ENCODE measurements around the gene CPPED1.

Gene CPPED1

GRCh38 chr16:12739738-12740137 lies 63.9 kb downstream of the CPPED1 start:
- H3K27ac ChIP-seq (ENCODE audit: low read length), result no peak overlapping the region
- H3K9me3 ChIP-seq (ENCODE audit: control insufficient read depth, insufficient read depth, low read length), result no peaks in the 10 kb centered on the region
- 100% methylated on average over 1 of the region's 3 CpGs for WGBS (ENCODE audit: insufficient coverage, insufficient read length)
- H3K4me3 ChIP-seq (ENCODE audit: low read length), result no peak overlapping the region
- H3K36me3 ChIP-seq (ENCODE audit: control insufficient read depth, insufficient read depth, low read length), result no peaks in the 10 kb centered on the region
- no peaks in the 10 kb centered on the region; the same call in 1 of the 2 replicates for H3K27me3 ChIP-seq (ENCODE audit: control insufficient read depth, insufficient read depth, low read length)
- no peak for DNase-seq (ENCODE audit: low read depth, low spot score)
- 0 out of 2 replicates have a peak, but pooled peaks cover 1% of the 10 kb centered on the region for H3K4me1 ChIP-seq (ENCODE audit: control insufficient read depth, insufficient read depth, low read length)

GRCh38 chr16:12737563-12737962 lies 66.1 kb downstream of the CPPED1 start:
- no peaks in the 10 kb centered on the region for H3K36me3 ChIP-seq (ENCODE audit: control insufficient read depth, insufficient read depth, low read length)
- H3K27me3 ChIP-seq (ENCODE audit: control insufficient read depth, insufficient read depth, low read length), result no peaks in the 10 kb centered on the region; the same call in 1 of the 2 replicates
- H3K9me3 ChIP-seq (ENCODE audit: control insufficient read depth, insufficient read depth, low read length), result no peaks in the 10 kb centered on the region
- no peak overlapping the region for H3K4me3 ChIP-seq (ENCODE audit: low read length)
- H3K4me1 ChIP-seq (ENCODE audit: control insufficient read depth, insufficient read depth, low read length), result 0 out of 2 replicates have a peak, but pooled peaks cover 1% of the 10 kb centered on the region
- no peak for DNase-seq (ENCODE audit: low read depth, low spot score)
- no peak overlapping the region for H3K27ac ChIP-seq (ENCODE audit: low read length)
- no CpG with 5 or more reads among the region's 6 CpGs for WGBS (ENCODE audit: insufficient coverage, insufficient read length)

- Histone ChIP-seq H3K9me3 (ENCODE audit: control insufficient read depth, insufficient read depth, low read length) (no peaks in the 10 kb centered on the region), H3K27me3 (ENCODE audit: control insufficient read depth, insufficient read depth, low read length) (no peaks in the 10 kb centered on the region; the same call in 1 of the 2 replicates), H3K4me3 (ENCODE audit: low read length) (no peak overlapping the region), H3K36me3 (ENCODE audit: control insufficient read depth, insufficient read depth, low read length) (no peaks in the 10 kb centered on the region), H3K4me1 (ENCODE audit: control insufficient read depth, insufficient read depth, low read length) (0 out of 2 replicates have a peak, but pooled peaks cover 1% of the 10 kb centered on the region), H3K27ac (ENCODE audit: low read length) (no peak overlapping the region)
- WGBS (ENCODE audit: insufficient coverage, insufficient read length), result no CpG with 5 or more reads among the region's 2 CpGs
- no peak for DNase-seq (ENCODE audit: low read depth, low spot score)
Measured at GRCh38 chr16:12735805-12736204, 67.9 kb downstream of the CPPED1 start.

DNA sequence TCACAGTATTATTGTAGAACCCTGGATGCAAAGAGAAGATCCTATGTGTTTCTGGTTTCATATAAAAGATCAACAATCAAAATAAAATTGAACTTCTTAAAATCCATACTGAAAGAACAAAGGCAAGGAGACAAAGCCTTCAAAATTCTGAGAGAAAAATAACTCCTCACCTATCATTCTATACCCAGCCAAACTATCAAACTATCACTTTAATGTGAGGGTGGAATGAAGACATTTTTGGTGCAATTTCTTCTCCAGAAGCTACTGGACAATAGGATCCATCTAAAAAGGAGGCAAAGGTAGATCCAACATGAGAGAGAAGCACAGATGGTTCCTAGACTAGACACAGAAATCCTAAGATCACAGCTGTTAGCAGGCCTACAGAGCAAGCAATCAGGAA lies 71.1 kb downstream of the CPPED1 start:
- Histone ChIP-seq H3K27ac (ENCODE audit: low read length) (no peak overlapping the region), H3K4me3 (ENCODE audit: low read length) (no peak overlapping the region), H3K9me3 (ENCODE audit: control insufficient read depth, insufficient read depth, low read length) (no peaks in the 10 kb centered on the region), H3K4me1 (ENCODE audit: control insufficient read depth, insufficient read depth, low read length) (no peaks in the 10 kb centered on the region), H3K27me3 (ENCODE audit: control insufficient read depth, insufficient read depth, low read length) (no peaks in the 10 kb centered on the region; the same call in 1 of the 2 replicates), H3K36me3 (ENCODE audit: control insufficient read depth, insufficient read depth, low read length) (no peaks in the 10 kb centered on the region)
- DNase-seq (ENCODE audit: low read depth, low spot score), result no peak

DNA sequence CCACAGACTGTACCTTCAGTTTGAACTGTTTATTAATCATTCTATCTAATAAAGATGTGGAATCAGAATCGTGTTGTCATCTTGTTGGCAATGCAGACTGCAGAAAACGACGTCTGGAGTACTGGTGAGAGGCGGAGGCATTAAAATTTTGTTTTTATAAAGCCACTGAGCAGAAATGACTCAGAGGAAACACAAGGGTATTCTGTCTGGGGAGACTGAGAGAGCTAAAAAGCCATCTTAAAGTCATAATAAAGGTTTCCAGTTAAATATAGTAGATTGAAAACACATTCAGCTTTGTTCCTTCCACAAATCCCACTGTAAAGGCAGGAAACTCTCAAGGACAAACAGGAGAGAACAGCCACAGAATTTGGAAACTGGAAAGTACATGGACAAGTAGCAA lies 74.2 kb downstream of the CPPED1 start:
- H3K9me3 ChIP-seq (ENCODE audit: control insufficient read depth, insufficient read depth, low read length), result no peaks in the 10 kb centered on the region
- no CpG with 5 or more reads among the region's 4 CpGs for WGBS (ENCODE audit: insufficient coverage, insufficient read length)
- no peaks in the 10 kb centered on the region for H3K4me1 ChIP-seq (ENCODE audit: control insufficient read depth, insufficient read depth, low read length)
- no peaks in the 10 kb centered on the region for H3K36me3 ChIP-seq (ENCODE audit: control insufficient read depth, insufficient read depth, low read length)
- no peak overlapping the region for H3K4me3 ChIP-seq (ENCODE audit: low read length)
- no peak overlapping the region for H3K27ac ChIP-seq (ENCODE audit: low read length)
- H3K27me3 ChIP-seq (ENCODE audit: control insufficient read depth, insufficient read depth, low read length), result no peaks in the 10 kb centered on the region
- no peak for DNase-seq (ENCODE audit: low read depth, low spot score)

GRCh38 chr16:12728469-12728868 lies 75.2 kb downstream of the CPPED1 start:
- no peaks in the 10 kb centered on the region for H3K4me1 ChIP-seq (ENCODE audit: control insufficient read depth, insufficient read depth, low read length)
- H3K4me3 ChIP-seq (ENCODE audit: low read length), result no peak overlapping the region
- no peaks in the 10 kb centered on the region for H3K27me3 ChIP-seq (ENCODE audit: control insufficient read depth, insufficient read depth, low read length)
- H3K36me3 ChIP-seq (ENCODE audit: control insufficient read depth, insufficient read depth, low read length), result no peaks in the 10 kb centered on the region
- H3K27ac ChIP-seq (ENCODE audit: low read length), result no peak overlapping the region
- no peaks in the 10 kb centered on the region for H3K9me3 ChIP-seq (ENCODE audit: control insufficient read depth, insufficient read depth, low read length)
- WGBS (ENCODE audit: insufficient coverage, insufficient read length), result no CpG with 5 or more reads among the region's 5 CpGs
- no peak for DNase-seq (ENCODE audit: low read depth, low spot score)

- Histone ChIP-seq H3K27me3 (ENCODE audit: control insufficient read depth, insufficient read depth, low read length) (no peaks in the 10 kb centered on the region), H3K4me1 (ENCODE audit: control insufficient read depth, insufficient read depth, low read length) (no peaks in the 10 kb centered on the region), H3K9me3 (ENCODE audit: control insufficient read depth, insufficient read depth, low read length) (no peaks in the 10 kb centered on the region), H3K36me3 (ENCODE audit: control insufficient read depth, insufficient read depth, low read length) (no peaks in the 10 kb centered on the region), H3K27ac (ENCODE audit: low read length) (no peak overlapping the region), H3K4me3 (ENCODE audit: low read length) (no peak overlapping the region)
- DNase-seq (ENCODE audit: low read depth, low spot score), result no peak
- no CpG with 5 or more reads among the region's 8 CpGs for WGBS (ENCODE audit: insufficient coverage, insufficient read length)
Measured at GRCh38 chr16:12724226-12724625, 79.5 kb downstream of the CPPED1 start.

- no peak for DNase-seq (ENCODE audit: low read depth, low spot score)
- H3K4me1 ChIP-seq (ENCODE audit: control insufficient read depth, insufficient read depth, low read length), result no peaks in the 10 kb centered on the region
- no peak overlapping the region for H3K4me3 ChIP-seq (ENCODE audit: low read length)
- no peaks in the 10 kb centered on the region for H3K36me3 ChIP-seq (ENCODE audit: control insufficient read depth, insufficient read depth, low read length)
- no CpG with 5 or more reads among the region's 5 CpGs for WGBS (ENCODE audit: insufficient coverage, insufficient read length)
- no peaks in the 10 kb centered on the region for H3K9me3 ChIP-seq (ENCODE audit: control insufficient read depth, insufficient read depth, low read length)
- no peak overlapping the region for H3K27ac ChIP-seq (ENCODE audit: low read length)
- no peaks in the 10 kb centered on the region for H3K27me3 ChIP-seq (ENCODE audit: control insufficient read depth, insufficient read depth, low read length)
Measured at GRCh38 chr16:12723681-12724080, 80.0 kb downstream of the CPPED1 start.

GRCh38 chr16:12721841-12722421 lies 81.8 kb downstream of the CPPED1 start:
- Histone ChIP-seq H3K4me1 (ENCODE audit: control insufficient read depth, insufficient read depth, low read length) (no peaks in the 10 kb centered on the region), H3K27ac (ENCODE audit: low read length) (no peak overlapping the region), H3K27me3 (ENCODE audit: control insufficient read depth, insufficient read depth, low read length) (no peaks in the 10 kb centered on the region), H3K9me3 (ENCODE audit: control insufficient read depth, insufficient read depth, low read length) (no peaks in the 10 kb centered on the region), H3K36me3 (ENCODE audit: control insufficient read depth, insufficient read depth, low read length) (no peaks in the 10 kb centered on the region), H3K4me3 (ENCODE audit: low read length) (no peak overlapping the region)
- no peak for DNase-seq (ENCODE audit: low read depth, low spot score)
- no CpG with 5 or more reads among the region's 9 CpGs for WGBS (ENCODE audit: insufficient coverage, insufficient read length)

GRCh38 chr16:12719972-12720371 lies 83.7 kb downstream of the CPPED1 start:
- H3K36me3 ChIP-seq (ENCODE audit: control insufficient read depth, insufficient read depth, low read length), result no peaks in the 10 kb centered on the region
- WGBS (ENCODE audit: insufficient coverage, insufficient read length), result no CpG with 5 or more reads among the region's 4 CpGs
- no peaks in the 10 kb centered on the region for H3K4me1 ChIP-seq (ENCODE audit: control insufficient read depth, insufficient read depth, low read length)
- DNase-seq (ENCODE audit: low read depth, low spot score), result no peak
- no peaks in the 10 kb centered on the region for H3K27me3 ChIP-seq (ENCODE audit: control insufficient read depth, insufficient read depth, low read length)
- no peaks in the 10 kb centered on the region for H3K9me3 ChIP-seq (ENCODE audit: control insufficient read depth, insufficient read depth, low read length)
- H3K4me3 ChIP-seq (ENCODE audit: low read length), result no peak overlapping the region
- H3K27ac ChIP-seq (ENCODE audit: low read length), result no peak overlapping the region

DNA sequence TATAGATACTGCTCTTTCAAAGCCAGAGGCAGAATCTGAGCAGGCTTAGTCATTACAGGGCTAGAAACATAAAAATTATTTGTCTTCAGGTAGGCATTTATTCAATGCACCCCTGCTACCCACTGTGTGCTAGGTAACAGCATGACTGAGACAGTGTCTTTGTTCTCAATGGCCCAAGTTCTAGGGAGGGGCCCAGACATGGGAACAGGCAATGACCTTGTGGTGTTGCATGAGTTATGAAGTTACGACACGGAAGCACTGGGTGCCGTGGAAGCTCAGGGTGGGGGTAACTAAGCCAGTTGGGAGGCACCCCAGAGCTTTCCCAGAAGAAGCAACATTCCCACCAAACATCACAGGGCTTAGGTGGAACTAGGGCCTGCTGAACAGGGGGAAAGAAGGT lies 87.0 kb downstream of the CPPED1 start:
- no peak for DNase-seq (ENCODE audit: low read depth, low spot score)
- Histone ChIP-seq H3K27ac (ENCODE audit: low read length) (no peak overlapping the region), H3K9me3 (ENCODE audit: control insufficient read depth, insufficient read depth, low read length) (no peaks in the 10 kb centered on the region), H3K36me3 (ENCODE audit: control insufficient read depth, insufficient read depth, low read length) (no peaks in the 10 kb centered on the region), H3K4me1 (ENCODE audit: control insufficient read depth, insufficient read depth, low read length) (no peaks in the 10 kb centered on the region), H3K27me3 (ENCODE audit: control insufficient read depth, insufficient read depth, low read length) (no peaks in the 10 kb centered on the region), H3K4me3 (ENCODE audit: low read length) (no peak overlapping the region)
- WGBS (ENCODE audit: insufficient coverage, insufficient read length), result no CpG with 5 or more reads among the region's 3 CpGs

Measured in iPS DF 6.9 (cell line).